Measurements from ENCODE around the gene COX8A. TPM values are rescaled to one million over a fixed set of nuclear protein-coding genes. Genes with fewer than 3 reads are reported as not detected.

The COX8A gene
- total and polyA plus RNA-seq, 3 experiments from 2014 or later = 373 to 424 (median 388) TPM

DNA sequence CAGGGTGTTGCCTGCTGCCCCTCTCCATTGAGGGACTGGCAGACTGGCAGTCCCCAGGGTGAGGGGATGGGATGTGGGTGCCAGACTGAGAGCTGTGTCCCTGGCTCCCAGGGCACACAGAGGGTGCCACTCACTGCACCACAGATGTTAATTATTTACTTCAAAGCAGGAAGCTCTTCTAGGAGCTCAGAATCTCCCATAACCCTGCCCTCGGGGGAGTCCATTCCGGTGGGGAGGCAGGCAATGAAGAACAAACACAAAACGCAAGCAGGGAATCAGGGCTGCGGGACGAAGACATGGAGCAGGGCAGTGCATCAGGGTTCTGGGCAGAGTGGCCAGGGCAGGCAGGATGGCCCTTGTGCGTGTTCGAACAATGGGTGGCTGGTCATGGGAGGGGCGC lies 37.0 kb downstream of the COX8A start:
- no peak overlapping the region for H3K4me3 Mint-ChIP-seq
- H3K27me3 Mint-ChIP-seq = peaks cover 22 to 25% of the 10 kb centered on the region in 2 donors
- Histone ChIP-seq H3K27me3 (ENCODE audit: insufficient read depth, low read length, poor library complexity, severe bottlenecking) (peaks cover 5% of the 10 kb centered on the region), H3K9me3 (ENCODE audit: low read length) (no peaks in the 10 kb centered on the region), H3K36me3 (ENCODE audit: insufficient read depth, low read length) (no peaks in the 10 kb centered on the region), H3K4me3 (ENCODE audit: low read length) (no peak overlapping the region), H3K27ac (ENCODE audit: low read depth, low read length) (no peak overlapping the region), H3K4me1 (ENCODE audit: insufficient read depth, low read length) (no peaks in the 10 kb centered on the region)
- no peak for DNase-seq
- H3K36me3 Mint-ChIP-seq = peaks cover 0 to 14% (median 0%) of the 10 kb centered on the region in 3 donors
- H3K4me1 Mint-ChIP-seq = peaks cover 9 to 16% (median 11%) of the 10 kb centered on the region in 3 donors
- peaks cover 0 to 3% (median 0%) of the 10 kb centered on the region in 5 donors for H3K9me3 Mint-ChIP-seq
- POLR2A ChIA-PET = no interaction called here
- H3K27ac Mint-ChIP-seq = no peak overlapping the region
- CTCF ChIA-PET = no interaction called here

GRCh38 chr11:64013141-64013896 lies 38.9 kb downstream of the COX8A start:
- H3K27me3 Mint-ChIP-seq = peaks cover 6 to 7% of the 10 kb centered on the region in 2 donors
- CTCF ChIA-PET = no interaction called here
- no peak for DNase-seq
- H3K9me3 Mint-ChIP-seq = peaks cover 0 to 3% (median 0%) of the 10 kb centered on the region in 5 donors
- Histone ChIP-seq H3K27me3 (ENCODE audit: insufficient read depth, low read length, poor library complexity, severe bottlenecking) (no peaks in the 10 kb centered on the region), H3K9me3 (ENCODE audit: low read length) (no peaks in the 10 kb centered on the region), H3K4me3 (ENCODE audit: low read length) (no peak overlapping the region), H3K27ac (ENCODE audit: low read depth, low read length) (no peak overlapping the region), H3K36me3 (ENCODE audit: insufficient read depth, low read length) (no peaks in the 10 kb centered on the region), H3K4me1 (ENCODE audit: insufficient read depth, low read length) (no peaks in the 10 kb centered on the region)
- no peak overlapping the region for H3K4me3 Mint-ChIP-seq
- peaks cover 0 to 14% (median 0%) of the 10 kb centered on the region in 3 donors for H3K36me3 Mint-ChIP-seq
- no peak overlapping the region for H3K27ac Mint-ChIP-seq
- no peaks in the 10 kb centered on the region for H3K4me1 Mint-ChIP-seq
- POLR2A ChIA-PET = no interaction called here

- DNase-seq = no peak
- peaks cover 0 to 4% of the 10 kb centered on the region in 2 donors for H3K27me3 Mint-ChIP-seq
- peaks cover 0 to 14% (median 0%) of the 10 kb centered on the region in 3 donors for H3K36me3 Mint-ChIP-seq
- H3K4me1 Mint-ChIP-seq = no peaks in the 10 kb centered on the region
- no peak overlapping the region for H3K27ac ChIP-seq (ENCODE audit: low read depth, low read length)
- H3K9me3 ChIP-seq (ENCODE audit: low read length) = no peaks in the 10 kb centered on the region
- no peak overlapping the region for H3K4me3 ChIP-seq (ENCODE audit: low read length)
- POLR2A ChIA-PET = no interaction called here
- H3K4me3 Mint-ChIP-seq = no peak overlapping the region
- no peaks in the 10 kb centered on the region for H3K4me1 ChIP-seq (ENCODE audit: insufficient read depth, low read length)
- no peak overlapping the region for H3K27ac Mint-ChIP-seq
- CTCF ChIA-PET = interaction anchor here (1.7 kb wide), 1 partner anchor 14 kb away, joined by 5 read pairs; no protein-coding TSS in a partner anchor
- no peaks in the 10 kb centered on the region for H3K36me3 ChIP-seq (ENCODE audit: insufficient read depth, low read length)
- H3K27me3 ChIP-seq (ENCODE audit: insufficient read depth, low read length, poor library complexity, severe bottlenecking) = no peaks in the 10 kb centered on the region
- peaks cover 0 to 3% (median 0%) of the 10 kb centered on the region in 5 donors for H3K9me3 Mint-ChIP-seq
These were observed 39.9 kb downstream of the COX8A start for GRCh38 chr11:64014356-64014755.

GRCh38 chr11:64015510-64015909 lies 41.1 kb downstream of the COX8A start:
- Mint-ChIP-seq H3K36me3 (peaks cover 0 to 9% (median 0%) of the 10 kb centered on the region in 3 donors), H3K27ac (no peak overlapping the region), H3K4me1 (no peaks in the 10 kb centered on the region), H3K27me3 (peaks cover 0 to 4% of the 10 kb centered on the region in 2 donors), H3K9me3 (peaks cover 0 to 3% (median 0%) of the 10 kb centered on the region in 5 donors), H3K4me3 (no peak overlapping the region)
- no peaks in the 10 kb centered on the region for H3K9me3 ChIP-seq (ENCODE audit: low read length)
- no peak for DNase-seq
- ChIA-PET POLR2A (no interaction called here), CTCF (interaction anchor here (1.1 to 1.7 kb wide), 2 partner anchors 15 kb away, joined by 5 read pairs; no protein-coding TSS in a partner anchor)
- no peak overlapping the region for H3K4me3 ChIP-seq (ENCODE audit: low read length)
- H3K27ac ChIP-seq (ENCODE audit: low read depth, low read length) = no peak overlapping the region
- H3K36me3 ChIP-seq (ENCODE audit: insufficient read depth, low read length) = no peaks in the 10 kb centered on the region
- no peaks in the 10 kb centered on the region for H3K27me3 ChIP-seq (ENCODE audit: insufficient read depth, low read length, poor library complexity, severe bottlenecking)
- no peaks in the 10 kb centered on the region for H3K4me1 ChIP-seq (ENCODE audit: insufficient read depth, low read length)

DNA sequence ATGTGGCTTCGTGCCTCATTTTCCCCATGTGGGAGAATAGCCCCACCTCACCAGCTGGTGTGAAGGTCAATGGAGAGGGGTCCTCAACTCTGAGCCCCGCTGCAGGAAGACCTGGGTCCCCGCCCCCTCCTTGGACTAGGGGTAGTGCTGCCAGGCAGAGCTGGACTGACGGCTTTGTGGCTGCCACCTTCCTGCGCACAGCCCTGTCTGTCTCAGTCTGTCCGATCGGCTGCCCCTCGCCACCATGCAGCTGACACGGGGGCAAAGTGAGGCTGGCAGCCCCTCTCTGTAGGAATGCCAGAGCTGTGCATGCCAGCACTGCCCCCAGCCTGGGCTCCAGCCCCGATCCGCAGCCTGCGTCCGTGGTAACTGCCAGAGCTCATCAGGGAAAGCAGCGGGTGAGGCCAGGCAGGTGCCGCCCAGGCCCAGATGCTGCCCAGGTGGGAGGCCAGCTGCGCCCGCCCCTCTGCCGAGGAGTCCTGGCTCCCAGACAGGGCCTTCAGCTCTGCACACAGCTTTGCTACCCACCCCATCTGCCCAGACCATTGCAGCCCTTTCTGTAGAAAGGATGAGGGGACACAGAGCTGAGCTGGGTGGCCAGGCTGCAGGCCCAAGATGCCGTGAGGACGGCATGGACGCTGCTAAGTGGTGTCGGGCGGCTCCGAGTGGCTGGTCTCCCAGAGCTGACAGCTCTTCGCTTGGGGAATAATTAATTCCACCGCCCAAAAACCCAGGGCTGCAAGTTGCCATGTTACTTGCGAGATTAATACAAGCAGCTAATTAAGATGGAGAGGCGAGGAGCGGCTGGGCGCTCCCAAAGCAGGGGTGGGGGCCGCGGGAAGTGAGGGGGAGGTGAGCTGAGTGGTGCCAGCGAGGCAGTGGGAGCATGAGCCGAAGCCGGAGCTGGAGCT lies 41.8 kb downstream of the COX8A start:
- Histone ChIP-seq H3K27ac (ENCODE audit: low read depth, low read length) (no peak overlapping the region), H3K9me3 (ENCODE audit: low read length) (no peaks in the 10 kb centered on the region), H3K36me3 (ENCODE audit: insufficient read depth, low read length) (no peaks in the 10 kb centered on the region), H3K4me3 (ENCODE audit: low read length) (no peak overlapping the region), H3K4me1 (ENCODE audit: insufficient read depth, low read length) (no peaks in the 10 kb centered on the region), H3K27me3 (ENCODE audit: insufficient read depth, low read length, poor library complexity, severe bottlenecking) (no peaks in the 10 kb centered on the region)
- POLR2A ChIA-PET = no interaction called here
- no peak overlapping the region for H3K27ac Mint-ChIP-seq
- CTCF ChIA-PET = interaction anchor here (1.1 kb wide), 1 partner anchor 16 kb away, joined by 5 read pairs; no protein-coding TSS in a partner anchor
- H3K27me3 Mint-ChIP-seq = peaks cover 0 to 2% of the 10 kb centered on the region in 2 donors
- no peaks in the 10 kb centered on the region for H3K4me1 Mint-ChIP-seq
- H3K9me3 Mint-ChIP-seq = peaks cover 0 to 2% (median 0%) of the 10 kb centered on the region in 5 donors
- H3K36me3 Mint-ChIP-seq = peaks cover 0 to 2% (median 0%) of the 10 kb centered on the region in 3 donors
- no peak overlapping the region for H3K4me3 Mint-ChIP-seq
- DNase-seq = no peak

DNA sequence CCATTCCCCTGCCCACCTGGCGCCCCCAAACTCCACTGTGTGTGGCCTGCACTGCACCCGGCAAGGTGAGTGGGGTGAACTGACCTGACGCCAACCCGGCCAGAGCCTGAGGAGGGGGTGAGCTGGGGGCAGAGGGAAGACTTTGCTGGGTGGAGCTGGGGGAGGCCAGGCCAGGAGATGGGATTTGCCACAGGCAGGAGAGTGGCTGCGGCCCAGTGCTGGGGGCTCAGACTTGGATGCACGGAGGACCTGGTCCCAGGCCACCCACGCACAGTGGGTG lies 43.5 kb downstream of the COX8A start:
- no peak for DNase-seq
- no peaks in the 10 kb centered on the region for H3K27me3 ChIP-seq (ENCODE audit: insufficient read depth, low read length, poor library complexity, severe bottlenecking)
- Mint-ChIP-seq H3K9me3 (no peaks in the 10 kb centered on the region), H3K27me3 (peaks cover 0 to 1% of the 10 kb centered on the region in 2 donors), H3K36me3 (no peaks in the 10 kb centered on the region), H3K4me1 (no peaks in the 10 kb centered on the region), H3K4me3 (no peak overlapping the region), H3K27ac (no peak overlapping the region)
- H3K4me3 ChIP-seq (ENCODE audit: low read length) = no peak overlapping the region
- CTCF ChIA-PET = no interaction called here
- POLR2A ChIA-PET = no interaction called here
- H3K27ac ChIP-seq (ENCODE audit: low read depth, low read length) = no peak overlapping the region
- H3K9me3 ChIP-seq (ENCODE audit: low read length) = no peaks in the 10 kb centered on the region
- H3K4me1 ChIP-seq (ENCODE audit: insufficient read depth, low read length) = no peaks in the 10 kb centered on the region
- no peaks in the 10 kb centered on the region for H3K36me3 ChIP-seq (ENCODE audit: insufficient read depth, low read length)

DNA sequence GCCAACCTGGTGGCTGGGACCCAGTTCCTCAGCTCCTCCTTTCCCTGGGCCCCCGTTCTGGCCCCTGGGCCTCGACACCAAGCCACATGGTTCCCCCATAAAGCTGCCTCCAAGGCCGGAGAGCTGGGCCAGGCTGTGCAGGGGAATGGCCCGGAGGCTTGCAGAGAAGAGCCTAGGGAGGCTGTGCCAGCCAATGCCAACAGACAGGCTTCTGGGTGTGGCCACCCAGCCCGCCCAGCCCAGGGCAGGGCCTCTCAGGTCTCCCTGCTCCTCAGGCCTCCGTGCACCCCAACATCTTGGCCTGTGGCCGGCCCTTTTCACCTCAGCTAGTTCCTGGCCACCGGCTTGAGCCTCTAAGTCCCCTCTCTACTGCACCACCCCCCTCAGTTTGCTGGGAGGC lies 43.9 kb downstream of the COX8A start:
- DNase-seq = no peak
- H3K9me3 Mint-ChIP-seq = no peaks in the 10 kb centered on the region
- H3K4me1 ChIP-seq (ENCODE audit: insufficient read depth, low read length) = no peaks in the 10 kb centered on the region
- H3K4me3 Mint-ChIP-seq = no peak overlapping the region
- H3K27ac ChIP-seq (ENCODE audit: low read depth, low read length) = no peak overlapping the region
- H3K27ac Mint-ChIP-seq = no peak overlapping the region
- H3K36me3 Mint-ChIP-seq = no peaks in the 10 kb centered on the region
- H3K4me3 ChIP-seq (ENCODE audit: low read length) = no peak overlapping the region
- no peaks in the 10 kb centered on the region for H3K36me3 ChIP-seq (ENCODE audit: insufficient read depth, low read length)
- no peaks in the 10 kb centered on the region for H3K9me3 ChIP-seq (ENCODE audit: low read length)
- ChIA-PET CTCF (no interaction called here), POLR2A (no interaction called here)
- H3K27me3 Mint-ChIP-seq = peaks cover 0 to 1% of the 10 kb centered on the region in 2 donors
- H3K27me3 ChIP-seq (ENCODE audit: insufficient read depth, low read length, poor library complexity, severe bottlenecking) = no peaks in the 10 kb centered on the region
- H3K4me1 Mint-ChIP-seq = no peaks in the 10 kb centered on the region
